Common myeloid progenitor, CD34-positive (primary cell): Measurements from ENCODE around the gene PAWR.
"Not testable (repeated sequence)": the region's sequence is repeated elsewhere in the genome, so short reads cannot be mapped to it uniquely, and the experiment has no call there.

Experiments used
- CTCF ChIA-PET: fragments of 350-600 bp; sonication (Branson Sonifier 250); formaldehyde crosslinking; loops from one replicate; lab custom pipeline; 2021; ENCODE audit warnings: antibody characterized with exemption; lab: Charles Lee
- POLR2A ChIA-PET: fragments of 350-600 bp; sonication (Branson Sonifier 250); formaldehyde crosslinking; loops from one replicate; lab custom pipeline; 2021; ENCODE audit warnings: antibody characterized with exemption; lab: Charles Lee
- DNase-seq, 3 donors: peaks; one replicate each; pipeline versions ENCODE4 v3.0.0 to v3.0.0-alpha.2; 2013
- H3K27ac ChIP-seq, 2 experiments: 1 replicate in 1 of 2; 2 replicates in 1 of 2; pipeline ENCODE4 v1.7.0; 2013; ENCODE audit warnings: inconsistent platforms in 2 of 2, low read length in 2 of 2, mild to moderate bottlenecking in 2 of 2, low read depth in 1 of 2, moderate library complexity in 1 of 2; ENCODE audit not compliant: severe bottlenecking in 2 of 2, insufficient read depth in 1 of 2, poor library complexity in 1 of 2
- H3K27me3 ChIP-seq, 5 experiments: replicated peaks in 2 of 5; 1 replicate in 3 of 5; 2 replicates in 2 of 5; pipeline versions ENCODE4 v1.6.1 to v1.7.0; 2013; ENCODE audit warnings: low read length in 4 of 5, mild to moderate bottlenecking in 2 of 5, moderate library complexity in 2 of 5, inconsistent platforms in 1 of 5; ENCODE audit not compliant: insufficient read depth in 5 of 5, control insufficient read depth in 4 of 5
- H3K36me3 ChIP-seq, 4 experiments: 1 replicate in 2 of 4; 2 replicates in 2 of 4; pipeline versions ENCODE4 v1.6.1 to v1.7.0; 2013; ENCODE audit warnings: low read length in 3 of 4, control low read depth in 1 of 4, mild to moderate bottlenecking in 1 of 4; ENCODE audit not compliant: control insufficient read depth in 4 of 4, insufficient read depth in 4 of 4
- H3K4me1 ChIP-seq, 4 experiments: 1 replicate in 3 of 4; 2 replicates in 1 of 4; pipeline versions ENCODE4 v1.6.1 to v1.7.1; 2013; ENCODE audit warnings: low read length in 3 of 4, mild to moderate bottlenecking in 3 of 4, control low read depth in 1 of 4, inconsistent platforms in 1 of 4, moderate library complexity in 1 of 4; ENCODE audit not compliant: control insufficient read depth in 4 of 4, insufficient read depth in 4 of 4; ENCODE audit errors: control extremely low read depth in 1 of 4
- H3K4me3 ChIP-seq, 7 experiments: 1 replicate in 4 of 7; 2 replicates in 3 of 7; pipeline versions ENCODE4 v1.5.1 to v1.7.0; 2013; ENCODE audit warnings: mild to moderate bottlenecking in 7 of 7, low read length in 6 of 7, moderate library complexity in 6 of 7, inconsistent platforms in 2 of 7, low read depth in 2 of 7, control low read depth in 1 of 7; ENCODE audit not compliant: insufficient read depth in 4 of 7, control insufficient read depth in 1 of 7; ENCODE audit errors: extremely low read depth in 1 of 7
- H3K9me3 ChIP-seq, 5 experiments: 1 replicate in 4 of 5; 2 replicates in 1 of 5; pipeline versions ENCODE4 v1.6.1 to v1.7.1; 2013; ENCODE audit warnings: low read length in 4 of 5, mild to moderate bottlenecking in 2 of 5, inconsistent platforms in 1 of 5, low read depth in 1 of 5, moderate library complexity in 1 of 5; ENCODE audit not compliant: control insufficient read depth in 4 of 5, insufficient read depth in 2 of 5; ENCODE audit errors: control extremely low read depth in 1 of 5
- WGBS: methylation state at CpG from one replicate; pipeline ENCODE4 v1.1.5; 2013; ENCODE audit not compliant: insufficient coverage; 5-methylcytosine and 5-hydroxymethylcytosine counted together

The PAWR gene

DNA sequence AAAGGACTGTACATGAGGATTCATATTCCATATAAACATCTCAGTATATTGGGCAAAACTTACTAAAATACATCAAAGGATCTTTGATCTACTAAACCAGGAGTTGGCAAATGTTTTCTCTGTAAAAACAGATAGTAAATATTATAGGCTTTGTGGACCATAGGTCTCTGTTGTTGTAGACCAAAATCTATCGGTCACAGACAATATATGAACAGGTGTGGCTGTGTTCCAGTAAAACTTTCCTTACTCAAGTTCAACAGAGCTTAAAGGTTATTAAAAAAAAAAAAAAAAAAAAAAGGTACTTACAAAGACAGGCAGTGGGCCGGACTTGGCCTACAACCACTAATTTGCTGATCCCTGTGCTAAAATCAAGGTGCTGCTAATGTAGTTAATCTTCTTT lies 40.3 kb downstream of the PAWR start:
- no peaks in the 10 kb centered on the region for H3K9me3 ChIP-seq
- H3K27me3 ChIP-seq, result no peaks in the 10 kb centered on the region
- ChIA-PET POLR2A (no interaction called here), CTCF (no interaction called here)
- WGBS, result 92% methylated on average over 2 of the region's 2 CpGs
- DNase-seq, result no peak
- no peak overlapping the region for H3K27ac ChIP-seq
- H3K4me3 ChIP-seq, result no peak overlapping the region
- peaks cover 0 to 3% (median 1%) of the 10 kb centered on the region in 4 experiments for H3K36me3 ChIP-seq
- H3K4me1 ChIP-seq, result no peaks in the 10 kb centered on the region

DNA sequence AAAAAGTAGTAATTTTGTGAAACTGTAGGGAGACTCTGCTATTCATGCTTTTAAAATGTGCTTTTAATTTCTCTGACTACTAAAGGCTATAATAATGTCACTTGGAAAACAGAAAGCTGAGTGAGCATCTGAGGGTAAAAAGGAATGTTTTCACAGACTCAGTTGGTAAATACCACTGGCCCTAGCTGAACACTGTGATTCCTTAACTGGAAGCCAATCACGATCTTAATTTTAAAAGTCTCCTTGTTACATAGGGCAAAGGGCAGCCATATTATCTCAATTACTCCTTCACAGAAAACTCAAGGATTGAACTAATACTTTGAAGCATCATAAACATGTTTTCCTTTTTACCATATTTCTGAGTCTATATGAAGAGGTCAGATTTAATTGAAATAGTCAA lies 41.9 kb downstream of the PAWR start:
- H3K9me3 ChIP-seq, result no peaks in the 10 kb centered on the region
- H3K36me3 ChIP-seq, result no peaks in the 10 kb centered on the region
- H3K4me3 ChIP-seq, result no peak overlapping the region
- H3K4me1 ChIP-seq, result no peaks in the 10 kb centered on the region
- no peaks in the 10 kb centered on the region for H3K27me3 ChIP-seq
- WGBS, result no CpG with 5 or more reads among the region's 1 CpG
- POLR2A ChIA-PET, result no interaction called here
- no peak for DNase-seq
- H3K27ac ChIP-seq, result no peak overlapping the region
- CTCF ChIA-PET, result no interaction called here

DNA sequence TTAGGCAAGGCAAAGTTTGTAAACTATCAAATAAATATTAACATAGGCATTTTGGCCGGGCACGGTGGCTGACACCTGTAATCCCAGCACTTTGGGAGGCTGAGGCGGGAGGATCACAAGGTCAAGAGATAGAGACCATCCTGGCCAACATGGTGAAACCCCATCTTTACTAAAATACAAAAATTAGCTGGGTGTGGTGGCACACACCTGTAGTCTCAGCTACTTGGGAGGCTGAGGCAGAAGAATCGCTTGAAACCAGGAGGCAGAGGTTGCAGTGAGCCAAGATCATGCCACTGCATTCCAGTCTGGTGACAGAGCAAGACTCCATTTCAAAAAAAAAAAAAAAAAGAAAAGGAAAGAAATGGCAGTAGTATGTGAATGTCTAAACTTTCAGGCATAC lies 43.9 kb downstream of the PAWR start:
- H3K27me3 ChIP-seq, CTCF ChIA-PET, H3K9me3 ChIP-seq, DNase-seq, H3K4me1 ChIP-seq, POLR2A ChIA-PET, H3K36me3 ChIP-seq, H3K4me3 ChIP-seq, H3K27ac ChIP-seq: not testable (repeated sequence)
- 100% methylated on average over 1 of the region's 4 CpGs for WGBS

GRCh38 chr12:79645235-79645630 lies 45.5 kb downstream of the PAWR start:
- no peak overlapping the region for H3K4me3 ChIP-seq
- H3K27ac ChIP-seq, result no peak overlapping the region
- ChIA-PET CTCF (interaction anchor here (1.0 kb wide), 1 partner anchor 238 kb away, joined by 3 read pairs; no protein-coding TSS in a partner anchor), POLR2A (no interaction called here)
- H3K27me3 ChIP-seq, result no peaks in the 10 kb centered on the region
- H3K9me3 ChIP-seq, result no peaks in the 10 kb centered on the region
- no peaks in the 10 kb centered on the region for H3K36me3 ChIP-seq
- no peak for DNase-seq
- no peaks in the 10 kb centered on the region for H3K4me1 ChIP-seq

DNA sequence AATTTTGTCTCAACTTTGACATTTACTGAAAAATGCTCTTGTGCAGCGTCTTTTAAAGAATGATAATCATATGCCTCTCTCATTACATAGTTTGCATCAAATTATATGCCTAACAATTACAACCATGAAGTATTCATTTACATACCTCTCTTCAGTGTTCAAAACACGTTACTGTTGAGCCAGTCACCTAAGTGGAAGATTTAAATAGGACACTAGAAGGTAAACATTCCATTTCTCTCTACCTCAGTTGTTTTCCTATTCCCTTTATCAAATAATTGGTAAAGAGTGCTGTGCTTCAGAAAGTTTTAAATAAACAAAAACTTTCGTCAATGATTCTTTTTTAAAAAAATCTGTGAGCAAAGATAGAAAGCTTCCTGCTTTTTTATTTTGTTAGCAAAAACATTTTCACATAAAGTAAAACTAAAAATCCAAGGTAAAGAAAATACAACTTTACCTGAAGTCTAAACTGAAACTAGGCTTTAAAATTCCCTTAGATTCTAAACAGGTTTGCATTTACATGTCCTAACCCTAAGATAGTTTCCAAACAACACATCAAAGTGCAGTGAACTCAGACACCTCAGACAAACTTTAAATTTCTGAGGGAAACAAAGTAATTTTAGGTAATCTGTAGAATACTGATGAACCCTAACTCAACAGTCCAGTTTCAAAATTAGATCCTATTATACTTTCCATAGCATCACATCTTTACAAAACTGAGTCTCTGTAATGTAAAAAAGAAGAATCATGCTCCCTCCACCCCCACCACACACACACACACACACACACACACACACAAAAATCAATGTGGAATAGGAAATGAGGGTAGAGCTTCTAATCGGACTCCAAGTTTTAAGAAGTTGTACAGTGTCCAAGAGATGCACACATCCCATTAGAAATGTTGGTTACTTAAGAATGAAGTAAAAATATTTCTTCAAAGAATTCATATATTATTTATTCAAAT lies 46.2 kb downstream of the PAWR start:
- ChIA-PET POLR2A (interaction anchor here (0.6 kb wide), 1 partner anchor 18 kb away, joined by 3 read pairs; no protein-coding TSS in a partner anchor), CTCF (interaction anchor here (1.0 kb wide), 1 partner anchor 237 kb away, joined by 3 read pairs; no protein-coding TSS in a partner anchor)
- no peaks in the 10 kb centered on the region for H3K9me3 ChIP-seq
- no peak overlapping the region for H3K4me3 ChIP-seq
- no peaks in the 10 kb centered on the region for H3K27me3 ChIP-seq
- no peak for DNase-seq
- H3K4me1 ChIP-seq, result no peaks in the 10 kb centered on the region
- peaks cover 0 to 2% (median 0%) of the 10 kb centered on the region in 4 experiments for H3K36me3 ChIP-seq
- H3K27ac ChIP-seq, result no peak overlapping the region
- 83% methylated on average over 1 of the region's 4 CpGs for WGBS

DNA sequence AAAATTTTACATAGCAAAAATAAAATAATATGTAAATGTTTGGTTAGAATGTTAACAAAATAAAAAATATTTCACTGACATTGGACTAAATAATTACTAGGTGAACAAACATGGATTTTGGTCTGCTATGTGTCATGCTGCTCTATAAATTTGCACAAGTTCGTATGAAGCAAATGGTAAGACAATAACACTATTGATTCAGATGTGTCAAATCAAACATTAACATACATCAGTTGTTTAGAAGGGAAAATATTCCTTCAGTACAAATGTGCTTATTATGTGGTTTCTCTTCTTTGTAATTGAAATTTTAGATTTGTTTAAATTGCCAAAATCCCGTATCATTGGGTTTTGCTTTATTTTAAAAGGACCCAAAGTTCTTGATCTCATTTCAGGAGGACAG lies 46.9 kb downstream of the PAWR start:
- Histone ChIP-seq H3K4me3 (no peak overlapping the region), H3K36me3 (peaks cover 0 to 2% (median 0%) of the 10 kb centered on the region in 4 experiments), H3K27ac (no peak overlapping the region), H3K27me3 (no peaks in the 10 kb centered on the region), H3K4me1 (no peaks in the 10 kb centered on the region), H3K9me3 (no peaks in the 10 kb centered on the region)
- ChIA-PET CTCF (no interaction called here), POLR2A (interaction anchor here (0.6 kb wide), 1 partner anchor 18 kb away, joined by 3 read pairs; no protein-coding TSS in a partner anchor)
- DNase-seq, result no peak
- no CpG with 5 or more reads among the region's 2 CpGs for WGBS

DNA sequence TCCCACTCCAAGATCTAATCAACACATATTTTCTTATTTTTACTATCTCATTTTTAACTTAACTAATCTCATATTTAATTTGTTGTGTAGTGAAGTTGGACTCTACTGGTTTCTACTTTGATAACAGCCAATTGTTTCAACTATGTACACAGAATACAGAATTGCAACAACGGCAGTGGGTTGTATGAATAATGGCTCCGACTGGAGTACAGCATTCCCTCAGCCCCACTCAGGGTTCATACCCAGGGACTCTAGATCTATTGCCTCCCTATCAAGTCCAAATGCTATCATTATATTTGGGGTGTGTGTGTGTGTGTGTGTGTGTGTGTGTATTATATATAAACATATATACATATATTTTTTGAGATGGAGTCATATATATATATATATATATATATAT lies 52.3 kb downstream of the PAWR start:
- peaks cover 0 to 2% (median 0%) of the 10 kb centered on the region in 4 experiments for H3K36me3 ChIP-seq
- H3K9me3 ChIP-seq, result no peaks in the 10 kb centered on the region
- H3K4me1 ChIP-seq, result no peaks in the 10 kb centered on the region
- CTCF ChIA-PET, result no interaction called here
- H3K27ac ChIP-seq, result no peak overlapping the region
- H3K4me3 ChIP-seq, result no peak overlapping the region
- no peak for DNase-seq
- POLR2A ChIA-PET, result no interaction called here
- no peaks in the 10 kb centered on the region for H3K27me3 ChIP-seq
- no CpG with 5 or more reads among the region's 2 CpGs for whole genome bisulfite sequencing
